Measurements from ENCODE around the gene SERPINB12. TPM values are rescaled to one million over a fixed set of nuclear protein-coding genes. Genes with fewer than 3 reads are reported as not detected.

The SERPINB12 gene
- total and polyA plus RNA-seq, 2 of the 4 experiments (the other 2 are of a cell fraction), result not detected

DNA sequence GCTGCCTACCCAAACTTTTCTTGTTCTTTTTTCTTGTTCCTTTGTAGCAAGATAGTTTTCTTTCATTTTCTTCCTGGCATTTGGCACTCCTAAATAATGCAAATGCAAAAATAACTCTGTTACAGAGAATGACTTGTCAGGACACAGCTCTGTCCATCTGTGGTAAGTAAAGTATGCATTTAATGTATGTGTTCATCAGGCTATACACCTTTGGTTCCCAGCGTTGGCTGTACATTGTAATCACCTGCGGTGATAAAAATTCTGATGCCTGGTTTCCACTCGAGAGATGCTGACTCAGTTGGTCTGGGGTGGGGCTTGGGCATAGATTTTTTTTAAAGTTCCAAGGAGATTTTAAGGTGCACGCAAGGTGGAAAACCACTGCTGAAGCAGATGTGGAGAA lies 44.8 kb downstream of the SERPINB12 start, which contains the start of gene SERPINB13:
Gene SERPINB13, plus strand, starts transcription at position 378 of the 400 bp plus-strand sequence. CDS start 1,325 bp downstream, outside the sequence.
- no peak within 1 kb of the TSS for H3K4ac ChIP-seq (ENCODE audit: low read depth, low read length)
- no peak within 1 kb of the TSS for H3K23ac ChIP-seq (ENCODE audit: low read depth, low read length)
- no peaks in the 10 kb centered on the region for H3K36me3 ChIP-seq (ENCODE audit: control insufficient read depth, insufficient read depth, low read length)
- no peak within 1 kb of the TSS for H4K5ac ChIP-seq (ENCODE audit: low read depth, low read length)
- no peaks in the 10 kb centered on the region for H3K4me1 ChIP-seq (ENCODE audit: control insufficient read depth, insufficient read depth, low read length)
- no peak within 1 kb of the TSS for H4K91ac ChIP-seq (ENCODE audit: insufficient read depth, low read depth, low read length)
- in situ Hi-C loops (cut with MboI; ENCODE audit: low sequenced_read_pairs), result no loop called here
- no peak within 1 kb of the TSS for H2AK5ac ChIP-seq (ENCODE audit: low read depth, low read length)
- no peak within 1 kb of the TSS for H2BK20ac ChIP-seq (ENCODE audit: low read depth, low read length)
- WGBS, 2 experiments (ENCODE audit: extremely low coverage in 2 of 2, insufficient read length in 1 of 2), result no CpG with 5 or more reads among the region's 4 CpGs
- no peak within 1 kb of the TSS for H3K14ac ChIP-seq (replicated peaks; ENCODE audit: low read depth, low read length)
- dilution Hi-C loops (cut with HindIII; ENCODE audit: low sequenced_read_pairs, unreplicated experiment), result no loop called here
- H2AFZ ChIP-seq (replicated peaks; ENCODE audit: low read length, poor library complexity), result no peak within 1 kb of the TSS
- no peak within 1 kb of the TSS for H2BK5ac ChIP-seq (ENCODE audit: low read depth, low read length, poor library complexity, severe bottlenecking)
- H3K4me2 ChIP-seq (ENCODE audit: low read depth, low read length), result no peak within 1 kb of the TSS
- H3K27ac ChIP-seq (ENCODE audit: insufficient read depth, low read length), result no peak within 1 kb of the TSS
- intact Hi-C loops (cut with micrococcal nuclease), result no loop called here
- ATAC-seq (ENCODE audit: low read depth) (no peak), DNase-seq (no peak)
- peaks cover 13% of the 10 kb centered on the region; the same call in 1 of the 2 replicates for H3K27me3 ChIP-seq (ENCODE audit: control insufficient read depth, insufficient read depth, low read length)
- CTCF ChIA-PET, result no interaction called here
- H3K9me3 ChIP-seq (ENCODE audit: control insufficient read depth, insufficient read depth, low read length), result no peaks in the 10 kb centered on the region; the same call in 1 of the 2 replicates
- H3K79me1 ChIP-seq (ENCODE audit: low read depth in 1 of 2, low read length in 2 of 2), result no peaks in the 10 kb centered on the region
- H2AK9ac ChIP-seq (replicated peaks; ENCODE audit: low read depth, low read length, poor library complexity), result no peak within 1 kb of the TSS
- no peak within 1 kb of the TSS for H4K8ac ChIP-seq (ENCODE audit: low read depth in 2 of 2, low read length in 2 of 2)
- H2BK15ac ChIP-seq (ENCODE audit: low read depth, low read length), result no peak within 1 kb of the TSS
- H4K20me1 ChIP-seq (ENCODE audit: insufficient read depth, low read length), result no peaks in the 10 kb centered on the region
- H3K4me3 ChIP-seq (ENCODE audit: insufficient read depth, low read depth, low read length), result no peak within 1 kb of the TSS
- no peak within 1 kb of the TSS for H3K56ac ChIP-seq (ENCODE audit: extremely low read depth, insufficient read depth, low read length)
- H2BK120ac ChIP-seq (ENCODE audit: low read depth, low read length), result no peak within 1 kb of the TSS
- no TSS peak for BruUV-seq (replicated peaks)
- H3K9me1 ChIP-seq (ENCODE audit: insufficient read depth, low read length), result no peaks in the 10 kb centered on the region
- no peak within 1 kb of the TSS for H3K18ac ChIP-seq (ENCODE audit: low read depth, low read length)
- no peak within 1 kb of the TSS for H3K9ac ChIP-seq (ENCODE audit: low read depth, low read length)
- TF ChIP-seq POLR2A (IDR thresholded peaks at IDR 0.05; ENCODE audit: low read depth, low read length) (no peak), BHLHE40 (IDR thresholded peaks at IDR 0.05; ENCODE audit: low read depth, low read length) (no peak), SMC3 (IDR thresholded peaks at IDR 0.05; ENCODE audit: low read depth, low read length) (no peak), RFX5 (IDR thresholded peaks at IDR 0.05; ENCODE audit: low read depth, low read length) (no peak), RCOR1 (IDR thresholded peaks at IDR 0.05; ENCODE audit: insufficient replicate concordance, low read length) (no peak), CHD1 (IDR thresholded peaks at IDR 0.05; ENCODE audit: low read depth, low read length) (no peak), MAFK (IDR thresholded peaks at IDR 0.05; ENCODE audit: low read depth, low read length) (no peak), FOS (IDR thresholded peaks at IDR 0.05; ENCODE audit: low read depth, low read length) (no peak), RAD21 (IDR thresholded peaks at IDR 0.05; ENCODE audit: low read length) (no peak), CEBPB (IDR thresholded peaks at IDR 0.05; ENCODE audit: low read depth, low read length) (no peak), NFE2L2 (IDR thresholded peaks at IDR 0.05; ENCODE audit: low read depth, low read length) (no peak), USF2 (IDR thresholded peaks at IDR 0.05; ENCODE audit: low read depth, low read length) (no peak), MXI1 (IDR thresholded peaks at IDR 0.05; ENCODE audit: borderline replicate concordance, low read depth, low read length) (no peak)
- TF ChIP-seq, protein P1, sequence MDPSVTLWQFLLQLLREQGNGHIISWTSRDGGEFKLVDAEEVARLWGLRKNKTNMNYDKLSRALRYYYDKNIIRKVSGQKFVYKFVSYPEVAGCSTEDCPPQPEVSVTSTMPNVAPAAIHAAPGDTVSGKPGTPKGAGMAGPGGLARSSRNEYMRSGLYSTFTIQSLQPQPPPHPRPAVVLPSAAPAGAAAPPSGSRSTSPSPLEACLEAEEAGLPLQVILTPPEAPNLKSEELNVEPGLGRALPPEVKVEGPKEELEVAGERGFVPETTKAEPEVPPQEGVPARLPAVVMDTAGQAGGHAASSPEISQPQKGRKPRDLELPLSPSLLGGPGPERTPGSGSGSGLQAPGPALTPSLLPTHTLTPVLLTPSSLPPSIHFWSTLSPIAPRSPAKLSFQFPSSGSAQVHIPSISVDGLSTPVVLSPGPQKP (IDR thresholded peaks at IDR 0.05; ENCODE audit: borderline replicate concordance, low read depth, low read length), result no peak
- POLR2A ChIA-PET (ENCODE audit: unreplicated experiment), result no interaction called here

All from IMR-90 (cell line).